ENCODE measurements around the gene SUSD4. TPM values are rescaled to one million over a fixed set of nuclear protein-coding genes. Genes with fewer than 3 reads are reported as not detected.

Gene SUSD4
- total and polyA plus RNA-seq, 2 of the 4 experiments (the other 2 are of a cell fraction): 1.8 to 2.7 TPM

GRCh38 chr1:223394706-223395105 is 30.7 kb upstream of the SUSD4 start:
- Histone ChIP-seq H4K8ac (ENCODE audit: low read depth in 2 of 2, low read length in 2 of 2) (no peak overlapping the region), H2AK9ac (replicated peaks; ENCODE audit: low read depth, low read length, poor library complexity) (no peak overlapping the region), H3K79me1 (ENCODE audit: low read depth in 1 of 2, low read length in 2 of 2) (no peaks in the 10 kb centered on the region), H2BK20ac (ENCODE audit: low read depth, low read length) (no peak overlapping the region), H3K9me3 (ENCODE audit: control insufficient read depth, insufficient read depth, low read length) (peaks cover 12% of the 10 kb centered on the region), H2BK120ac (ENCODE audit: low read depth, low read length) (no peak overlapping the region), H3K4me3 (ENCODE audit: insufficient read depth, low read depth, low read length) (no peak overlapping the region), H4K91ac (ENCODE audit: insufficient read depth, low read depth, low read length) (no peak overlapping the region), H2BK15ac (ENCODE audit: low read depth, low read length) (no peak overlapping the region), H3K4me1 (ENCODE audit: control insufficient read depth, insufficient read depth, low read length) (peaks cover 3% of the 10 kb centered on the region; the same call in 1 of the 2 replicates), H4K5ac (ENCODE audit: low read depth, low read length) (no peak overlapping the region), H2BK5ac (ENCODE audit: low read depth, low read length, poor library complexity, severe bottlenecking) (no peak overlapping the region), H3K27me3 (ENCODE audit: control insufficient read depth, insufficient read depth, low read length) (peaks cover 42% of the 10 kb centered on the region), H3K27ac (ENCODE audit: insufficient read depth, low read length) (no peak overlapping the region), H3K23ac (ENCODE audit: low read depth, low read length) (no peak overlapping the region), H3K56ac (ENCODE audit: extremely low read depth, insufficient read depth, low read length) (no peak overlapping the region), H3K4me2 (ENCODE audit: low read depth, low read length) (no peak overlapping the region), H3K36me3 (ENCODE audit: control insufficient read depth, insufficient read depth, low read length) (no peaks in the 10 kb centered on the region), H3K9ac (ENCODE audit: low read depth, low read length) (no peak overlapping the region), H4K20me1 (ENCODE audit: insufficient read depth, low read length) (no peaks in the 10 kb centered on the region), H3K18ac (ENCODE audit: low read depth, low read length) (no peak overlapping the region), H3K9me1 (ENCODE audit: insufficient read depth, low read length) (no peaks in the 10 kb centered on the region), H2AK5ac (ENCODE audit: low read depth, low read length) (no peak overlapping the region), H3K14ac (replicated peaks; ENCODE audit: low read depth, low read length) (no peak overlapping the region), H2AFZ (replicated peaks; ENCODE audit: low read length, poor library complexity) (no peak overlapping the region), H3K4ac (ENCODE audit: low read depth, low read length) (no peak overlapping the region)
- WGBS, 2 experiments (ENCODE audit: extremely low coverage in 2 of 2, insufficient read length in 1 of 2): 88% methylated on average over 8 of the region's 13 CpGs; no CpG with 5 or more reads in 1 of the 2 experiments
- no TSS peak for BruUV-seq (replicated peaks)
- in situ Hi-C loops (cut with MboI; ENCODE audit: low sequenced_read_pairs): no loop called here
- intact Hi-C loops (cut with micrococcal nuclease): no loop called here
- CTCF ChIA-PET: no interaction called here
- dilution Hi-C loops (cut with HindIII; ENCODE audit: low sequenced_read_pairs, unreplicated experiment): no loop called here
- TF ChIP-seq RAD21 (IDR thresholded peaks at IDR 0.05; ENCODE audit: low read length) (no peak), MAFK (IDR thresholded peaks at IDR 0.05; ENCODE audit: low read depth, low read length) (no peak), RCOR1 (IDR thresholded peaks at IDR 0.05; ENCODE audit: insufficient replicate concordance, low read length) (no peak), CHD1 (IDR thresholded peaks at IDR 0.05; ENCODE audit: low read depth, low read length) (no peak), ELK1 (IDR thresholded peaks at IDR 0.05; ENCODE audit: borderline replicate concordance, low read depth, low read length) (no peak), FOS (IDR thresholded peaks at IDR 0.05; ENCODE audit: low read depth, low read length) (no peak)
- no peak for ATAC-seq (ENCODE audit: low read depth)
- no peak for DNase-seq
- POLR2A ChIA-PET (ENCODE audit: unreplicated experiment): no interaction called here
